Left lung (tissue), 10 donors: Measurements from ENCODE around the gene BRINP3. TPM values are rescaled to one million over a fixed set of nuclear protein-coding genes. Genes with fewer than 3 reads are reported as not detected.

Source experiments
- ATAC-seq: fragments of 200-7000 bp; cut with Tn5 transposase; one replicate; pipeline ENCODE4 v1.9.1; 2020; ENCODE audit warnings: moderate library complexity
- DNase-seq, 4 donors: peaks; one replicate each; pipeline ENCODE4 v3.0.0-alpha.2; 2013 to 2020
- H3K27ac ChIP-seq, 2 donors: fragments of 200-600 bp; sonication (generic) in 1 of 2; one replicate each; pipeline versions ENCODE4 v1.5.0 to v1.8.0; 2020 to 2021
- H3K27me3 ChIP-seq, 2 donors: fragments of 200-600 bp; sonication (generic) in 1 of 2; one replicate each; pipeline versions ENCODE4 v1.5.0 to v1.8.0; 2020 to 2021
- H3K36me3 ChIP-seq, 2 donors: fragments of 200-600 bp; sonication (generic) in 1 of 2; one replicate each; pipeline versions ENCODE4 v1.5.0 to v1.8.0; 2020 to 2021
- H3K4me1 ChIP-seq, 2 donors: fragments of 200-600 bp; one replicate each; pipeline ENCODE4 v1.8.0; 2021
- H3K4me3 ChIP-seq, 2 donors: fragments of 200-600 bp; sonication (generic) in 1 of 2; one replicate each; pipeline versions ENCODE4 v1.5.0 to v1.8.0; 2020 to 2021; ENCODE audit warnings: mild to moderate bottlenecking in 1 of 2
- H3K9me3 ChIP-seq, 2 donors: fragments of 200-600 bp; sonication (generic) in 1 of 2; one replicate each; pipeline versions ENCODE4 v1.5.0 to v1.8.0; 2020 to 2021
- CTCF ChIP-seq, 2 donors: fragments of 200-600 bp; sonication (generic) in 1 of 2; IDR thresholded peaks; one replicate each; pipeline versions ENCODE4 v1.5.0 to v1.8.0; 2021; ENCODE audit warnings: antibody characterized with exemption in 2 of 2
- intact Hi-C, 2 donors: fragments of 100-400 bp; cut with DNase I; formaldehyde crosslinking; loops; one replicate each; pipeline versions ENCODE4 v1.11.2 to v1.14.2; 2022
- polyA plus RNA-seq, 6 donors: library from polyadenylated mRNA; unstranded; fragments of 120-200 nt; gene quantifications; one replicate each; pipeline ENCODE4 v1.2.1, GENCODE V29; 2013; ENCODE audit not compliant: insufficient read length in 6 of 6
- total RNA-seq, 2 donors: library from RNA; stranded (reverse); fragmentation: NEBNext Ultra II Directional; extraction: Animal tissue kit (Norgen Biotek cat#: 25700); gene quantifications; one replicate each; pipeline ENCODE4 v1.2.1, GENCODE V29; 2021
- donor health status: DM: no; HTN: yes; CAD: no.
- donor health status: DM: no; HTN: no; CAD: no.

Gene BRINP3
- total and polyA plus RNA-seq, 8 donors = 0.47 to 18.1 (median 10.5) TPM

- intact Hi-C loops = no loop called here
- no peak for DNase-seq
- no peaks in the 10 kb centered on the region for H3K4me1 ChIP-seq
Observed at GRCh38 chr1:190439447-190439846, 38.2 kb downstream of the BRINP3 start.

DNA sequence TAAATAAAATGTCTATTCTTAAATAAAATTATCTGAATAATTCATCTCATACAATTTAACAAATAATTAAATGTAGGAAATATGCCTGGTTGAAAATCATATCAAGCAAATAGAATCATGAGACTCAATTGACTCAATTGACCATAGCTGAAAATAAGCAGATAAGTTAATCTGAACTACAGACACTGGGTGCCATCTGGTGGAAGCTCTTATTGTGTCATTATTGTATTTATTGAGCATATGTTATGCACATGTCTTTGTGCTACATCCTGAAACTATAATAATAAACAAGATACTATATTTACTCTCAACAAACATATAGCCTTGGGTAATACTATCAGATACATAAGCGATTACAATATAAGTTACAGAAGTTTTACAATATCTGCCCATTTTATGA lies 41.0 kb downstream of the BRINP3 start:
- ATAC-seq (no peak), DNase-seq (peak in 1 of 4 donors; percentile 7)
- H3K9me3 ChIP-seq = no peaks in the 10 kb centered on the region
- H3K4me1 ChIP-seq = no peaks in the 10 kb centered on the region
- no peak for TF ChIP-seq CTCF (IDR thresholded peaks at IDR 0.05)
- H3K36me3 ChIP-seq = no peaks in the 10 kb centered on the region
- H3K27ac ChIP-seq = no peak overlapping the region
- H3K4me3 ChIP-seq = no peak overlapping the region
- intact Hi-C loops = no loop called here
- H3K27me3 ChIP-seq = no peaks in the 10 kb centered on the region

More at GRCh38 chr1:190439447-190439846, 38.2 kb downstream of the BRINP3 start:
- no peak for ATAC-seq
- H3K27ac ChIP-seq = no peak overlapping the region
- no peak overlapping the region for H3K4me3 ChIP-seq
- H3K9me3 ChIP-seq = no peaks in the 10 kb centered on the region
- H3K27me3 ChIP-seq = no peaks in the 10 kb centered on the region
- TF ChIP-seq CTCF (IDR thresholded peaks at IDR 0.05) = no peak
- H3K36me3 ChIP-seq = no peaks in the 10 kb centered on the region

GRCh38 chr1:190429932-190430331 lies 47.7 kb downstream of the BRINP3 start:
- ATAC-seq (no peak), DNase-seq (no peak)
- TF ChIP-seq CTCF (IDR thresholded peaks at IDR 0.05) = no peak
- H3K4me1 ChIP-seq = no peaks in the 10 kb centered on the region
- no peak overlapping the region for H3K4me3 ChIP-seq
- intact Hi-C loops = no loop called here
- no peaks in the 10 kb centered on the region for H3K36me3 ChIP-seq
- H3K27me3 ChIP-seq = no peaks in the 10 kb centered on the region
- H3K9me3 ChIP-seq = no peaks in the 10 kb centered on the region
- H3K27ac ChIP-seq = no peak overlapping the region

DNA sequence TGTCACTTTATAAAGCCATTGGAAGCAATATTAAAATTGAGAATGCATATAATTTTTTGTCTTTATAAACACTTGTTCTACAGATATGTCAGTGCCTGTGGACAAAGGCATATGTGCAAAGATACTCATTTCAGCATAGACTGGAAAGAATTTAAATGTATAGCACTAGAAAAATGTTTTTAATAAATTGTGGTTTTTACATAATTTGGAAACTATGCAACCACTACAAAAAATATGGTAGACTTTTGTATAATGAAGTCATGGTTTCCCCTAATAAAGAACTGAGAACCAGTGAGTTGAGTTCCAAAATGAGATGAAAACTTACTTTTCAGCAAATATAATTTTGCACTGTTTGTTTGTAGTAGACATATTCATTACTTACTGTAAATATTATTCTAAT lies 48.5 kb downstream of the BRINP3 start:
- no peaks in the 10 kb centered on the region for H3K27me3 ChIP-seq
- no peak for TF ChIP-seq CTCF (IDR thresholded peaks at IDR 0.05)
- intact Hi-C loops = no loop called here
- H3K9me3 ChIP-seq = no peaks in the 10 kb centered on the region
- no peaks in the 10 kb centered on the region for H3K36me3 ChIP-seq
- DNase-seq (no peak), ATAC-seq (no peak)
- H3K4me3 ChIP-seq = no peak overlapping the region
- H3K4me1 ChIP-seq = no peaks in the 10 kb centered on the region
- H3K27ac ChIP-seq = no peak overlapping the region

DNA sequence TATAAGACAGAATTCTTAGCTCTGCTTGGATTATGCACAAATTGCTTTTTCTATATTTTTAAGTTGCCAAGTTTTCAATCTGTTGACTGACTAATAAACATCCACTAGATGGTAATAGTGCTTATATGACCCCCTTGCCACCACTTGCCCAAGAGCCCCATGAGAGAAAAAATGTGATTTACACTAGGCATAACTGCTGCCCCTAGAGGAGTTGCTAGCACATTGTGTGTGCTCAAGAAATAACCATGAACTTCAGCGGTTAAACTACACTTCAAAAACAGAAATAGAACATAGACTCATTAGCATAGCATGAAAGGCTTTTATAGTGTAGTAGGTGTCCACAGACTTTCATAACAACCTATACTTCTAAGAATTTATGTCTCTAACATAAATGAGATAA lies 61.4 kb downstream of the BRINP3 start:
- H3K27ac ChIP-seq = no peak overlapping the region
- no peaks in the 10 kb centered on the region for H3K4me1 ChIP-seq
- H3K27me3 ChIP-seq = no peaks in the 10 kb centered on the region
- H3K9me3 ChIP-seq = no peaks in the 10 kb centered on the region
- H3K4me3 ChIP-seq = no peak overlapping the region
- no peak for ATAC-seq
- DNase-seq = no peak
- H3K36me3 ChIP-seq = no peaks in the 10 kb centered on the region
- intact Hi-C loops = no loop called here
- no peak for TF ChIP-seq CTCF (IDR thresholded peaks at IDR 0.05)
